Panc1 (cell line): ENCODE data around the gene DEDD.

Experiments
- CTCF ChIP-seq: fragments of 450-650 bp; IDR thresholded peaks from 2 replicates; pipeline ENCODE4 v1.5.1; 2017; ENCODE audit warnings: mild to moderate bottlenecking
- POLR2AphosphoS5 ChIP-seq: IDR thresholded peaks from 2 replicates; pipeline ENCODE4 v1.6.1; 2012; ENCODE audit warnings: mild to moderate bottlenecking, low read depth, low read length, moderate library complexity
- REST ChIP-seq, 2 experiments: IDR thresholded peaks; 2 replicates each; pipeline ENCODE4 v1.6.1; 2011 to 2012; ENCODE audit warnings: low read depth in 2 of 2, control low read depth in 1 of 2, low read length in 1 of 2, mild to moderate bottlenecking in 1 of 2, moderate library complexity in 1 of 2; ENCODE audit not compliant: insufficient read depth in 1 of 2

GRCh38 chr1:161180639-161181038 lies 48.2 kb upstream of the DEDD start:
- no peak; the same call in none of the 2 replicates for TF ChIP-seq CTCF
- no peak for TF ChIP-seq REST (IDR thresholded peaks at IDR 0.05; ENCODE audit: insufficient read depth in 1 of 2, low read depth in 2 of 2, low read length in 1 of 2)
- no peak for TF ChIP-seq POLR2AphosphoS5
